Neuronal stem cell (in vitro differentiated cells): Measurements from ENCODE around the gene ATP8A2.

Source experiments
- DNase-seq: peaks from one replicate; pipeline ENCODE4 v3.0.0-alpha.2; 2013; ENCODE audit warnings: low spot score
- H2AFZ ChIP-seq: one replicate; pipeline ENCODE4 v1.6.1; 2013; ENCODE audit warnings: mild to moderate bottlenecking, low read length, inconsistent platforms
- H2AK5ac ChIP-seq: 2 replicates; pipeline ENCODE4 v1.6.1; 2013; ENCODE audit warnings: low read depth, mild to moderate bottlenecking, inconsistent platforms, low read length, moderate library complexity, mixed read lengths
- H2BK120ac ChIP-seq: 2 replicates; pipeline ENCODE4 v1.6.1; 2013; ENCODE audit warnings: low read depth, mild to moderate bottlenecking, inconsistent platforms, low read length, moderate library complexity, mixed read lengths
- H2BK12ac ChIP-seq: one replicate; pipeline ENCODE4 v1.6.1; 2013; ENCODE audit warnings: low read length, inconsistent platforms
- H2BK15ac ChIP-seq: 2 replicates; pipeline ENCODE4 v1.6.1; 2013; ENCODE audit warnings: mild to moderate bottlenecking, low read length, inconsistent platforms, mixed read lengths
- H2BK5ac ChIP-seq: one replicate; pipeline ENCODE4 v1.6.1; 2013; ENCODE audit warnings: inconsistent platforms, mild to moderate bottlenecking, low read length, moderate library complexity
- H3K14ac ChIP-seq: one replicate; pipeline ENCODE4 v1.6.1; 2013; ENCODE audit warnings: low read length, inconsistent platforms
- H3K18ac ChIP-seq: 2 replicates; pipeline ENCODE4 v1.6.1; 2013; ENCODE audit warnings: low read length, inconsistent platforms
- H3K23ac ChIP-seq: 2 replicates; pipeline ENCODE4 v1.6.1; 2013; ENCODE audit warnings: low read depth, mild to moderate bottlenecking, mixed read lengths, low read length, inconsistent platforms; ENCODE audit not compliant: poor library complexity
- H3K27ac ChIP-seq: replicated peaks from 3 replicates; pipeline ENCODE4 v1.5.1; 2013; ENCODE audit warnings: low read length, inconsistent platforms
- H3K27me3 ChIP-seq, 3 experiments: 2 replicates each; pipeline ENCODE4 v1.6.1; 2013; ENCODE audit warnings: low read length in 3 of 3, mild to moderate bottlenecking in 2 of 3, inconsistent platforms in 1 of 3, low read depth in 1 of 3, mixed read lengths in 1 of 3, moderate library complexity in 1 of 3; ENCODE audit not compliant: control insufficient read depth in 3 of 3, insufficient read depth in 3 of 3
- H3K36me3 ChIP-seq, 2 donors: replicated peaks in 1 of 2; 2 replicates each; pipeline ENCODE4 v1.6.1; 2013; ENCODE audit warnings: low read length in 2 of 2; ENCODE audit not compliant: control insufficient read depth in 2 of 2, insufficient read depth in 2 of 2
- H3K4ac ChIP-seq: 2 replicates; pipeline ENCODE4 v1.6.1; 2013; ENCODE audit warnings: inconsistent platforms, mild to moderate bottlenecking, low read length, moderate library complexity
- H3K4me1 ChIP-seq, 2 donors: 1 replicate in 1 of 2; 2 replicates in 1 of 2; pipeline ENCODE4 v1.6.1; 2013; ENCODE audit warnings: low read length in 2 of 2, low read depth in 1 of 2; ENCODE audit not compliant: control insufficient read depth in 2 of 2, insufficient read depth in 1 of 2
- H3K4me2 ChIP-seq: one replicate; pipeline ENCODE4 v1.6.1; 2013; ENCODE audit warnings: mild to moderate bottlenecking, low read length, inconsistent platforms; ENCODE audit not compliant: insufficient read depth, poor library complexity, severe bottlenecking
- H3K4me3 ChIP-seq, 2 donors: 2 replicates each; pipeline ENCODE4 v1.5.1; 2013; ENCODE audit warnings: low read length in 2 of 2, mild to moderate bottlenecking in 2 of 2, inconsistent platforms in 1 of 2, moderate library complexity in 1 of 2
- H3K79me1 ChIP-seq: one replicate; pipeline ENCODE4 v1.6.1; 2013; ENCODE audit warnings: low read depth, mild to moderate bottlenecking, inconsistent platforms, low read length, moderate library complexity
- H3K9ac ChIP-seq: one replicate; pipeline ENCODE4 v1.6.1; 2013; ENCODE audit warnings: mild to moderate bottlenecking, low read depth, low read length, inconsistent platforms; ENCODE audit not compliant: poor library complexity
- H3K9me3 ChIP-seq, 2 donors: replicated peaks in 1 of 2; 2 replicates each; pipeline versions ENCODE3 to v1.6.1; 2013; ENCODE audit warnings: low read length in 2 of 2, mild to moderate bottlenecking in 2 of 2, inconsistent platforms in 1 of 2, low read depth in 1 of 2, mixed read lengths in 1 of 2, moderate library complexity in 1 of 2; ENCODE audit not compliant: control insufficient read depth in 2 of 2, insufficient read depth in 1 of 2
- H4K8ac ChIP-seq: one replicate; pipeline ENCODE4 v1.6.1; 2013; ENCODE audit warnings: low read depth, mild to moderate bottlenecking, inconsistent platforms, low read length, moderate library complexity
- H4K91ac ChIP-seq: one replicate; pipeline ENCODE4 v1.6.1; 2013; ENCODE audit warnings: low read length, low read depth, mild to moderate bottlenecking, inconsistent platforms; ENCODE audit not compliant: poor library complexity
- WGBS, 2 donors: extraction: QIAGEN DNeasy Blood & Tissue Kit; methylation state at CpG; one replicate each; pipeline ENCODE4 v1.1.7; 2013; ENCODE audit warnings: missing lambda C conversion rate in 2 of 2, mixed read lengths in 1 of 2; ENCODE audit not compliant: insufficient read length in 2 of 2, insufficient replicate concordance in 1 of 2; ENCODE audit errors: extremely low coverage in 2 of 2; 5-methylcytosine and 5-hydroxymethylcytosine counted together

The ATP8A2 gene

DNA sequence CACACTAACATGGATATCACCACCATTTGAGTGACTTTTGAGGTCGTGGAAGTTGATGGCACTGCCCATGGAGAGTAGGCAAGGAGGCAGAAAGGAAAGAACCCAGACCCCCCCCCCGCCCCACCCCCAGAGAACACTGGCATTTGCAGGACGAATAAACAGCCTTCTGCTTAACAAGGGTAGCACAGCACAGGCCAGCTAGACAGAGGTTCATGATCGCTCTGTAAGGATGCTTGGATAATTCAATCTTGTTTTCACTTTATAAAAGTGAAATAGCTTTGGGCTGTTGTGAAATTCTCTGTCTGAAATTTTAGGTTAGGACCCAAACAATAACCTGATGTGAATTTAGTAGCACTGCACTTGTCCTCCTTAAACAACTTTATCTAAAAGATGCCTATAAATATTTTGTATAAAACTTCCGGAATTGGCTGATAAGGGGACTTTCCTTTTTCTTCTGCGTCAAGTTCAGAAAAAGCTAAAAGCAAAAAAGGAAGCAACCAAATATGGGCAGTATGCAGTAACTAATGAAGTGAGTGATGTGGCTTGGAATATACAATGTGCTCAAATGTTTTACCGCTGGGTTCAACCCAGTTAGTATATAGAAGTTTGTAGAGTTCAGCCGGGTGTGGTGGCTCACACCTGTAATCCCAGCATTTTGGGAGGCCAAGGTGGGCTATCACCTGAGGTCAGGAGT is 516.3 kb downstream of the ATP8A2 start:
- DNase-seq: no peak
- H4K8ac ChIP-seq: no peak overlapping the region
- no peak overlapping the region for H2BK5ac ChIP-seq
- no peak overlapping the region for H3K14ac ChIP-seq
- H3K18ac ChIP-seq: no peak overlapping the region
- H3K23ac ChIP-seq: no peak overlapping the region
- no peak overlapping the region for H2AK5ac ChIP-seq
- H3K9me3 ChIP-seq: no peaks in the 10 kb centered on the region
- no peak overlapping the region for H3K4me3 ChIP-seq
- no peak overlapping the region for H3K9ac ChIP-seq
- no peak overlapping the region for H2AFZ ChIP-seq
- no CpG with 5 or more reads among the region's 8 CpGs for WGBS, 2 donors
- H3K79me1 ChIP-seq: no peaks in the 10 kb centered on the region
- H2BK15ac ChIP-seq: no peak overlapping the region
- H4K91ac ChIP-seq: no peak overlapping the region
- H3K4me1 ChIP-seq: peaks cover 0 to 16% of the 10 kb centered on the region in 2 donors
- H3K4ac ChIP-seq: no peak overlapping the region
- no peak overlapping the region for H2BK120ac ChIP-seq
- no peak overlapping the region for H3K27ac ChIP-seq
- H3K27me3 ChIP-seq: peaks cover 0 to 5% (median 0%) of the 10 kb centered on the region in 3 experiments
- H3K4me2 ChIP-seq: no peak overlapping the region
- H2BK12ac ChIP-seq: no peak overlapping the region
- no peaks in the 10 kb centered on the region for H3K36me3 ChIP-seq

DNA sequence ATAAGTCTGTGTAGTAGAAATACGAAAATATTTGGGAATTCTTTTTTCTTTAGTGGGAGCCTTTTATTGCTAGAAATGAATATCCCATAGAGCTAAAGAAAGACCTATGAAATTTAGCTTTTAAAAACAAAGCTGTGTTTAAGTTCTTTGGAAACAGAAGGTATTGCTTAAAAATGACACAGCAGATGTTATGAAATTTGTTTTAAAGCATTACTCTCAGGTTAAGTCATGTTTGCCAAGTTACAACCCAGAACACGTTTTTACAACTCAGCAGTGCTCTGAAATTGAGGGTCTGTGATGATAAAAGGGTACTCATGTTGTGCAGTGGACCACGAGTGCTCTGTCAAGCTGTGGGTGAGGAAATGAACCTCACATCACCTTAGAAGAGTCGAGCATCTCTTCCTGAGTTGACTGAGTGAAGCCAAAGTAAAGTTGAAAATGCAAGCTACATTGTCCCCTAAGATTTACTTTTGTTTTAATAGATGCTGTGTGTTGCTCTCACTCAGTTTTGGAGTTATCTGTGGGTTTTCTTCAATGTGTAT is 519.0 kb downstream of the ATP8A2 start:
- Histone ChIP-seq H3K9me3 (no peaks in the 10 kb centered on the region), H3K9ac (no peak overlapping the region), H3K27me3 (no peaks in the 10 kb centered on the region), H2BK5ac (no peak overlapping the region), H2BK15ac (no peak overlapping the region), H3K4me2 (no peak overlapping the region), H4K8ac (no peak overlapping the region), H2AK5ac (no peak overlapping the region), H3K36me3 (no peaks in the 10 kb centered on the region), H2AFZ (no peak overlapping the region), H3K4me1 (peaks cover 0 to 6% of the 10 kb centered on the region in 2 donors), H3K27ac (no peak overlapping the region), H3K14ac (no peak overlapping the region), H2BK120ac (no peak overlapping the region), H3K79me1 (no peaks in the 10 kb centered on the region), H2BK12ac (no peak overlapping the region), H4K91ac (no peak overlapping the region), H3K23ac (no peak overlapping the region), H3K4me3 (no peak overlapping the region), H3K18ac (no peak overlapping the region), H3K4ac (no peak overlapping the region)
- no peak for DNase-seq
- WGBS, 2 donors: no CpG with 5 or more reads among the region's 4 CpGs

DNA sequence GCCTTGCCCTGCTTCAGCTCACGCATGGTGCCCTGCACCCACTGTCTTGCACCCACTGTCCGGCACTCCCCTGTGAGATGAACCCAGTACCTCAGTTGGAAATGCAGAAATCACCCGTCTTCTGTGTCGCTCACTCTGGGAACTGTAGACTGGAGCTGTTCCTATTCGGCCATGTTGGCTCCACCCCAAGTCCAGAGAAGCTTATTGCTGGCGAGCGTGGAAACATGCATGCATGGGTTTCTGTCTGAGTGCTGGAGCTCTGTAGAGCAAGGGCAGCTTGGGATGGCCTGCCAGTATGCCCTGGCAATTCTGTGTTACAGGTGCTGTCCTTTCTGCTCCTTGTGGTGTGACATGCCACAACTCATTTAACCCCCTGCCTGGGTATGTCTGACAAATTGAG is 527.2 kb downstream of the ATP8A2 start:
- H2BK15ac ChIP-seq: no peak overlapping the region
- peaks cover 0 to 4% (median 0%) of the 10 kb centered on the region in 3 experiments for H3K27me3 ChIP-seq
- no peak overlapping the region for H3K9ac ChIP-seq
- no peaks in the 10 kb centered on the region for H3K79me1 ChIP-seq
- H3K9me3 ChIP-seq: peaks cover 0 to 8% of the 10 kb centered on the region in 2 donors
- H3K36me3 ChIP-seq: peaks cover 0 to 2% of the 10 kb centered on the region in 2 donors
- H4K91ac ChIP-seq: no peak overlapping the region
- WGBS, 2 donors: no CpG with 5 or more reads among the region's 7 CpGs
- H3K18ac ChIP-seq: no peak overlapping the region
- H3K27ac ChIP-seq: no peak overlapping the region
- H3K23ac ChIP-seq: no peak overlapping the region
- H4K8ac ChIP-seq: no peak overlapping the region
- H2BK120ac ChIP-seq: no peak overlapping the region
- no peak overlapping the region for H3K14ac ChIP-seq
- no peak overlapping the region for H2AFZ ChIP-seq
- H2BK12ac ChIP-seq: no peak overlapping the region
- no peak overlapping the region for H3K4me3 ChIP-seq
- H3K4me2 ChIP-seq: no peak overlapping the region
- peaks cover 0 to 7% of the 10 kb centered on the region in 2 donors for H3K4me1 ChIP-seq
- H2BK5ac ChIP-seq: no peak overlapping the region
- no peak for DNase-seq
- no peak overlapping the region for H3K4ac ChIP-seq
- no peak overlapping the region for H2AK5ac ChIP-seq

GRCh38 chr13:25899464-25899863 is 527.7 kb downstream of the ATP8A2 start:
- Histone ChIP-seq H3K36me3 (peaks cover 0 to 2% of the 10 kb centered on the region in 2 donors), H2BK15ac (peak overlapping the region; percentile 93), H3K4me2 (no peak overlapping the region), H4K8ac (no peak overlapping the region), H3K9ac (no peak overlapping the region), H3K18ac (peak overlapping the region; percentile 35), H2AFZ (no peak overlapping the region), H3K4me3 (no peak overlapping the region), H4K91ac (no peak overlapping the region), H3K27ac (no peak overlapping the region), H3K9me3 (peaks cover 0 to 10% of the 10 kb centered on the region in 2 donors), H2AK5ac (peak overlapping the region; percentile 86), H3K27me3 (peaks cover 0 to 4% (median 0%) of the 10 kb centered on the region in 3 experiments), H3K4ac (no peak overlapping the region), H3K23ac (no peak overlapping the region), H2BK12ac (peak overlapping the region; percentile 68), H2BK5ac (no peak overlapping the region), H2BK120ac (no peak overlapping the region), H3K79me1 (no peaks in the 10 kb centered on the region), H3K14ac (peak overlapping the region; percentile 47), H3K4me1 (peaks cover 0 to 7% of the 10 kb centered on the region in 2 donors)
- DNase-seq: no peak
- no CpG with 5 or more reads among the region's 6 CpGs for WGBS, 2 donors
